ENCODE measurements around the gene DGKH. TPM values are rescaled to one million over a fixed set of nuclear protein-coding genes. Genes with fewer than 3 reads are reported as not detected.

The DGKH gene
- total and polyA plus RNA-seq, 8 donors, result 0.61 to 41.5 (median 11.7) TPM

- intact Hi-C loops (cut with DNase I; ENCODE audit: low total_unique reads), result no loop called here
- Histone ChIP-seq H3K27ac (no peak overlapping the region), H3K4me3 (no peak overlapping the region), H3K36me3 (no peaks in the 10 kb centered on the region), H3K9me3 (peaks cover 0 to 4% (median 0%) of the 10 kb centered on the region in 4 donors), H3K4me1 (peaks cover 0 to 11% (median 7%) of the 10 kb centered on the region in 4 donors), H3K27me3 (no peaks in the 10 kb centered on the region)
- WGBS, 5 donors, result 92 to 97% (median 94%) methylated on average over 3 of the region's 3 CpGs
- TF ChIP-seq EP300 (IDR thresholded peaks at IDR 0.05) (no peak), CTCF (IDR thresholded peaks at IDR 0.05) (no peak), POLR2AphosphoS5 (IDR thresholded peaks at IDR 0.05) (no peak), POLR2A (IDR thresholded peaks at IDR 0.05) (no peak)
- no peak for DNase-seq
Measured at GRCh38 chr13:42100960-42101359, 52.5 kb downstream of the DGKH start.

GRCh38 chr13:42101821-42102585 is 53.6 kb downstream of the DGKH start:
- Histone ChIP-seq H3K27ac (no peak overlapping the region), H3K4me3 (no peak overlapping the region), H3K36me3 (no peaks in the 10 kb centered on the region), H3K4me1 (peaks cover 0 to 17% (median 10%) of the 10 kb centered on the region in 4 donors), H3K27me3 (no peaks in the 10 kb centered on the region), H3K9me3 (peaks cover 0 to 4% (median 0%) of the 10 kb centered on the region in 4 donors)
- DNase-seq, result no peak
- no peak for TF ChIP-seq POLR2A (IDR thresholded peaks at IDR 0.05)
- TF ChIP-seq POLR2AphosphoS5 (IDR thresholded peaks at IDR 0.05), result no peak
- TF ChIP-seq EP300 (IDR thresholded peaks at IDR 0.05), result no peak
- no peak for TF ChIP-seq CTCF (IDR thresholded peaks at IDR 0.05)
- WGBS, 5 donors, result 49 to 73% (median 67%) methylated on average over 3 of the region's 3 CpGs
- intact Hi-C loops (cut with DNase I; ENCODE audit: low total_unique reads), result no loop called here

GRCh38 chr13:42102961-42103865 is 54.8 kb downstream of the DGKH start:
- no peaks in the 10 kb centered on the region for H3K36me3 ChIP-seq
- H3K27ac ChIP-seq, result no peak overlapping the region
- no peak for DNase-seq
- WGBS, 5 donors, result 81 to 93% (median 89%) methylated on average over 5 of the region's 5 CpGs
- H3K4me1 ChIP-seq, result peaks cover 0 to 17% (median 10%) of the 10 kb centered on the region in 4 donors
- peaks cover 0 to 4% (median 0%) of the 10 kb centered on the region in 4 donors for H3K9me3 ChIP-seq
- no peaks in the 10 kb centered on the region for H3K27me3 ChIP-seq
- TF ChIP-seq CTCF (IDR thresholded peaks at IDR 0.05) (no peak), EP300 (IDR thresholded peaks at IDR 0.05) (no peak), POLR2A (IDR thresholded peaks at IDR 0.05) (no peak), POLR2AphosphoS5 (IDR thresholded peaks at IDR 0.05) (no peak)
- intact Hi-C loops (cut with DNase I; ENCODE audit: low total_unique reads), result no loop called here
- no peak overlapping the region for H3K4me3 ChIP-seq

DNA sequence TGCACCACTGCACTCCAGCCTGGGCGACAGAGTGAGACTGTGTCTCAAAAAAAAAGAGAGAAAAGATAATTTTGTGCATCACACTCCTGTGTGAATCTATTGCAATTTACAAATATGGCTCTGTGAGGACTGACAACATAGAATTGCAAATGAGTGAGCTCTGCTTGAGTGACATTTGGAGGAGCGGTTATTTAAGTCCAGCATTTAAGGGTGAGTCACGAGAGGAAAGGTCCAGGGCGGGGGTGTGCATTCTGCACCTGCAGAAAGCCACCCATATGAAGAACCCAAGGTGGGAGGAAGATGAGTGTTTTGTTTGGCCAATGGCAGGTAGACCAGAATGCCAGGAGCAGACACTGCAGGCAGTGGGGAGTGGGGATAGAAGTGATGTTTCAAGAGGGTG is 58.5 kb downstream of the DGKH start:
- DNase-seq, result no peak
- peaks cover 0 to 4% (median 0%) of the 10 kb centered on the region in 4 donors for H3K9me3 ChIP-seq
- intact Hi-C loops (cut with DNase I; ENCODE audit: low total_unique reads), result loop anchor here (5.0 kb wide), 1 partner anchor 435 kb away; no protein-coding TSS in a partner anchor
- no peak overlapping the region for H3K4me3 ChIP-seq
- no peaks in the 10 kb centered on the region for H3K36me3 ChIP-seq
- H3K27ac ChIP-seq, result no peak overlapping the region
- WGBS, 5 donors, result 95 to 97% (median 97%) methylated on average over 4 of the region's 4 CpGs
- H3K27me3 ChIP-seq, result no peaks in the 10 kb centered on the region
- H3K4me1 ChIP-seq, result peaks cover 0 to 23% (median 11%) of the 10 kb centered on the region in 4 donors
- TF ChIP-seq CTCF (IDR thresholded peaks at IDR 0.05) (no peak), POLR2AphosphoS5 (IDR thresholded peaks at IDR 0.05) (no peak), POLR2A (IDR thresholded peaks at IDR 0.05) (no peak), EP300 (IDR thresholded peaks at IDR 0.05) (no peak)
